GM23338 (cell line): ENCODE data around the gene TEX10. TPM values are rescaled to one million over a fixed set of nuclear protein-coding genes. Genes with fewer than 3 reads are reported as not detected.

Experiments
- ATAC-seq: fragments of 200-7000 bp; cut with Tn5 transposase; 3 replicates; pipeline ENCODE4 v1.9.1; 2020
- DNase-seq: peaks from one replicate; pipeline ENCODE4 v3.0.0-alpha.2; 2015; ENCODE audit warnings: low spot score
- H2AFZ ChIP-seq: fragments of 200-600 bp; sonication (generic); 2 replicates; pipeline ENCODE4 v1.8.0; 2016; ENCODE audit warnings: antibody characterized with exemption, mild to moderate bottlenecking, moderate library complexity
- H3F3A ChIP-seq: fragments of 200-600 bp; sonication (generic); replicated peaks from 2 replicates; pipeline ENCODE4 v1.8.0; 2017; ENCODE audit warnings: antibody characterized with exemption, mixed run types, low read depth
- H3K27ac ChIP-seq: fragments of 200-600 bp; sonication (generic); 2 replicates; pipeline ENCODE4 v1.6.1; 2016; ENCODE audit warnings: low read depth
- H3K27me3 ChIP-seq: fragments of 200-600 bp; sonication (generic); 2 replicates; pipeline ENCODE4 v1.8.0; 2016; ENCODE audit warnings: mild to moderate bottlenecking, mixed run types, moderate library complexity; ENCODE audit not compliant: insufficient read depth
- H3K36me3 ChIP-seq: fragments of 200-600 bp; sonication (generic); 2 replicates; pipeline ENCODE4 v1.8.0; 2016; ENCODE audit warnings: mild to moderate bottlenecking; ENCODE audit not compliant: insufficient read depth
- H3K4me1 ChIP-seq: fragments of 200-600 bp; sonication (generic); 2 replicates; pipeline ENCODE4 v1.8.0; 2016; ENCODE audit warnings: mild to moderate bottlenecking, moderate library complexity; ENCODE audit not compliant: insufficient read depth
- H3K4me2 ChIP-seq: fragments of 200-600 bp; sonication (generic); 2 replicates; pipeline ENCODE4 v1.7.1; 2017; ENCODE audit warnings: mixed run types
- H3K4me3 ChIP-seq: fragments of 200-600 bp; sonication (generic); 2 replicates; pipeline ENCODE4 v1.6.1; 2016; ENCODE audit warnings: mixed run types
- H3K79me2 ChIP-seq: fragments of 200-600 bp; sonication (generic); replicated peaks from 2 replicates; pipeline ENCODE4 v1.8.0; 2017; ENCODE audit warnings: mild to moderate bottlenecking; ENCODE audit not compliant: insufficient read depth
- H3K9me2 ChIP-seq: fragments of 200-600 bp; sonication (generic); 2 replicates; pipeline ENCODE4 v1.8.0; 2017; ENCODE audit not compliant: insufficient read depth
- H4K20me1 ChIP-seq: fragments of 200-600 bp; sonication (generic); replicated peaks from 2 replicates; pipeline ENCODE4 v1.8.0; 2017; ENCODE audit warnings: mild to moderate bottlenecking; ENCODE audit not compliant: insufficient read depth
- H3K27ac Mint-ChIP-seq: 2 replicates; pipeline ENCODE4 v1.8.0; 2020; ENCODE audit warnings: inconsistent platforms, mild to moderate bottlenecking, moderate library complexity, mixed read lengths
- H3K27me3 Mint-ChIP-seq: 3 replicates; pipeline ENCODE4 v1.8.0; 2022; ENCODE audit warnings: low read depth, mild to moderate bottlenecking, moderate library complexity, mixed read lengths, inconsistent platforms; ENCODE audit not compliant: insufficient read depth, poor library complexity
- H3K36me3 Mint-ChIP-seq: 3 replicates; pipeline ENCODE4 v1.8.0; 2021; ENCODE audit warnings: low read depth, mild to moderate bottlenecking, inconsistent platforms, moderate library complexity, mixed read lengths
- H3K4me1 Mint-ChIP-seq: 3 replicates; pipeline ENCODE4 v1.8.0; 2020; ENCODE audit warnings: mild to moderate bottlenecking, inconsistent platforms, mixed read lengths
- H3K4me3 Mint-ChIP-seq: 3 replicates; pipeline ENCODE4 v1.8.0; 2021; ENCODE audit warnings: moderate library complexity, mild to moderate bottlenecking, inconsistent platforms, mixed read lengths
- H3K9me3 Mint-ChIP-seq: 3 replicates; pipeline ENCODE4 v1.8.0; 2020; ENCODE audit warnings: moderate library complexity, mild to moderate bottlenecking, inconsistent platforms, mixed read lengths
- CREB1 ChIP-seq: fragments of 250-450 bp; sonication (Bioruptor Pico); IDR thresholded peaks from 2 replicates; pipeline ENCODE4 v1.5.0; 2020; ENCODE audit warnings: low read depth, mild to moderate bottlenecking, moderate library complexity
- CTCF ChIP-seq, 2 experiments: fragments of 200-600 bp in 1 of 2; sonication (generic) in 1 of 2; conservative IDR thresholded peaks; 2 replicates each; pipeline versions ENCODE4 v1.5.1 to v1.6.1; 2016 to 2017; ENCODE audit warnings: antibody characterized with exemption in 2 of 2, low read depth in 2 of 2, mild to moderate bottlenecking in 2 of 2, moderate library complexity in 1 of 2
- ETS1 ChIP-seq: IDR thresholded peaks from 2 replicates; pipeline ENCODE4 v1.6.1; 2016; ENCODE audit warnings: antibody characterized with exemption
- EZH2 ChIP-seq: fragments of 200-600 bp; sonication (generic); IDR thresholded peaks from one replicate; pipeline ENCODE4 v1.8.0; 2017; ENCODE audit warnings: antibody characterized with exemption, mild to moderate bottlenecking, low read depth; ENCODE audit not compliant: unreplicated experiment
- EZH2phosphoT487 ChIP-seq: fragments of 200-600 bp; sonication (generic); IDR thresholded peaks from one replicate; pipeline ENCODE4 v1.8.1; 2018; ENCODE audit warnings: antibody characterized with exemption; ENCODE audit not compliant: unreplicated experiment
- JUNB ChIP-seq: IDR thresholded peaks from one replicate; pipeline ENCODE4 v1.6.1; 2016; ENCODE audit warnings: antibody characterized with exemption; ENCODE audit not compliant: unreplicated experiment
- NANOG ChIP-seq: IDR thresholded peaks from 2 replicates; pipeline ENCODE4 v1.6.1; 2016; ENCODE audit warnings: antibody characterized with exemption, borderline replicate concordance
- POLR2AphosphoS5 ChIP-seq: IDR thresholded peaks from 2 replicates; pipeline ENCODE4 v1.6.1; 2016; ENCODE audit warnings: antibody characterized with exemption, low read depth
- REST ChIP-seq: IDR thresholded peaks from one replicate; pipeline ENCODE4 v1.6.1; 2018; ENCODE audit warnings: antibody characterized with exemption; ENCODE audit not compliant: unreplicated experiment
- STAT1 ChIP-seq: IDR thresholded peaks from one replicate; pipeline ENCODE4 v1.6.1; 2016; ENCODE audit warnings: antibody characterized with exemption; ENCODE audit not compliant: unreplicated experiment
- ZNF114 ChIP-seq: fragments of 250-450 bp; sonication (Bioruptor Pico); IDR thresholded peaks from 2 replicates; pipeline ENCODE4 v1.5.0; 2020; ENCODE audit warnings: mild to moderate bottlenecking, moderate library complexity
- ZNF331 ChIP-seq: fragments of 250-450 bp; sonication (Bioruptor Pico); IDR thresholded peaks from 2 replicates; pipeline ENCODE4 v1.5.0; 2020; ENCODE audit warnings: low read depth, mild to moderate bottlenecking, moderate library complexity
- ZNF462 ChIP-seq: fragments of 250-450 bp; sonication (Bioruptor Pico); IDR thresholded peaks from 2 replicates; pipeline ENCODE4 v1.5.0; 2020; ENCODE audit warnings: mild to moderate bottlenecking, moderate library complexity
- polyA plus RNA-seq: library from polyadenylated mRNA; unstranded; fragments of >200 nt; fragmentation: Nextera tagmentation; extraction: Ambion mirVana; gene quantifications from 2 replicates; pipeline ENCODE4 v1.2.1, GENCODE V29; 2016
- total RNA-seq: library from RNA; depleted of rRNA; stranded (reverse); fragments of >200 nt; shearing (Covaris generic); gene quantifications from 2 replicates; pipeline ENCODE4 v1.2.3, GENCODE V29; 2014

TEX10 gene
- total and polyA plus RNA-seq, 2 experiments from 2014 or later = 35.0 to 102 TPM

GRCh38 chr9:100308965-100309564, 43.7 kb downstream of the TEX10 start:
- no peaks in the 10 kb centered on the region; the same call in 1 of the 2 replicates for H3F3A ChIP-seq
- Mint-ChIP-seq H3K27me3 (no peaks in the 10 kb centered on the region), H3K4me1 (peaks cover 11% of the 10 kb centered on the region), H3K36me3 (peaks cover 83% of the 10 kb centered on the region), H3K9me3 (no peaks in the 10 kb centered on the region; the same call in 2 of the 3 replicates), H3K4me3 (no peak overlapping the region), H3K27ac (no peak overlapping the region)
- peaks cover 16% of the 10 kb centered on the region for H4K20me1 ChIP-seq
- peaks cover 16% of the 10 kb centered on the region; the same call in 1 of the 2 replicates for H3K36me3 ChIP-seq
- H3K4me2 ChIP-seq = no peak overlapping the region
- H3K4me1 ChIP-seq = no peaks in the 10 kb centered on the region
- DNase-seq (no peak), ATAC-seq (no peak)
- H3K9me2 ChIP-seq = no peaks in the 10 kb centered on the region
- H3K27me3 ChIP-seq = no peaks in the 10 kb centered on the region
- H2AFZ ChIP-seq = no peak overlapping the region
- peaks cover 91% of the 10 kb centered on the region for H3K79me2 ChIP-seq
- TF ChIP-seq STAT1 = no peak
- TF ChIP-seq JUNB = no peak
- no peak for TF ChIP-seq ZNF331 (CRISPR knock-in tag)
- no peak for TF ChIP-seq POLR2AphosphoS5
- TF ChIP-seq EZH2 = no peak
- no peak for TF ChIP-seq ZNF462 (CRISPR knock-in tag)
- no peak for TF ChIP-seq NANOG
- TF ChIP-seq ETS1 = no peak
- no peak for TF ChIP-seq ZNF114
- TF ChIP-seq CREB1 (CRISPR knock-in tag) = no peak
- TF ChIP-seq EZH2phosphoT487 = no peak
- TF ChIP-seq CTCF (conservative IDR thresholded peaks at IDR 0.05; ENCODE audit: low read depth in 2 of 2) = no peak
- no peak for TF ChIP-seq REST
- peak overlapping the region; percentile 23; the same call in 1 of the 2 replicates for H3K27ac ChIP-seq
- H3K4me3 ChIP-seq = no peak overlapping the region
